Tibial nerve (tissue), 4 donors: Measurements from ENCODE around the gene MRPL17. TPM values are rescaled to one million over a fixed set of nuclear protein-coding genes. Genes with fewer than 3 reads are reported as not detected.
A peak's percentile ranks its signal among the peaks of the same experiment; 100 is the strongest.

Experiments
- DNase-seq, 2 donors: peaks; one replicate each; pipeline ENCODE4 v3.0.0-alpha.2; 2019; ENCODE audit warnings: low spot score in 2 of 2
- H3K27ac ChIP-seq, 4 donors: fragments of 200-600 bp; sonication (generic) in 3 of 4; one replicate each; pipeline ENCODE4 v1.5.1; 2017 to 2019; ENCODE audit warnings: mild to moderate bottlenecking in 1 of 4
- H3K27me3 ChIP-seq, 2 donors: fragments of 200-600 bp; sonication (generic) in 1 of 2; one replicate each; pipeline versions ENCODE4 v1.5.1 to v1.6.0; 2017 to 2019
- H3K36me3 ChIP-seq, 3 donors: fragments of 200-600 bp; sonication (generic); one replicate each; pipeline ENCODE4 v1.5.1; 2018 to 2019
- H3K4me1 ChIP-seq, 4 donors: fragments of 200-600 bp; sonication (generic) in 3 of 4; one replicate each; pipeline ENCODE4 v1.5.1; 2017 to 2019
- H3K4me3 ChIP-seq, 4 donors: fragments of 200-600 bp; sonication (generic) in 3 of 4; one replicate each; pipeline ENCODE4 v1.5.1; 2017 to 2019; ENCODE audit warnings: mild to moderate bottlenecking in 1 of 4, moderate library complexity in 1 of 4
- H3K9me3 ChIP-seq, 4 donors: fragments of 200-600 bp; sonication (generic) in 3 of 4; one replicate each; pipeline ENCODE4 v1.5.1; 2017 to 2019
- EP300 ChIP-seq, 2 donors: sonication (generic); formaldehyde crosslinking; IDR thresholded peaks; one replicate each; pipeline ENCODE4 v1.6.1; 2017; ENCODE audit warnings: antibody characterized with exemption in 2 of 2, mild to moderate bottlenecking in 1 of 2
- POLR2A ChIP-seq, 2 donors: fragments of 450-650 bp; IDR thresholded peaks; one replicate each; pipeline ENCODE4 v1.6.1; 2017; ENCODE audit warnings: antibody characterized with exemption in 2 of 2, mild to moderate bottlenecking in 2 of 2, moderate library complexity in 2 of 2
- WGBS, 2 donors: methylation state at CpG; one replicate each; pipeline ENCODE4 v1.1.5; 2018; 5-methylcytosine and 5-hydroxymethylcytosine counted together
- total RNA-seq, 4 donors: library from RNA; depleted of rRNA; stranded (reverse); fragments of >200 nt; gene quantifications; one replicate each; pipeline ENCODE4 v1.1.0, GENCODE V29; 2016
- TF ChIP-seq, protein P1 (sequence below), 5 experiments: fragments of 200-600 bp in 3 of 5; fragments of 450-650 bp in 2 of 5; sonication (generic) in 3 of 5; IDR thresholded peaks; one replicate each; pipeline ENCODE4 v1.5.1; 2016 to 2019; ENCODE audit warnings: antibody characterized with exemption in 5 of 5, mild to moderate bottlenecking in 3 of 5, moderate library complexity in 2 of 5

MRPL17 gene
- total RNA-seq, 4 donors from 2014 or later = 17.3 to 24.6 (median 21.6) TPM

DNA sequence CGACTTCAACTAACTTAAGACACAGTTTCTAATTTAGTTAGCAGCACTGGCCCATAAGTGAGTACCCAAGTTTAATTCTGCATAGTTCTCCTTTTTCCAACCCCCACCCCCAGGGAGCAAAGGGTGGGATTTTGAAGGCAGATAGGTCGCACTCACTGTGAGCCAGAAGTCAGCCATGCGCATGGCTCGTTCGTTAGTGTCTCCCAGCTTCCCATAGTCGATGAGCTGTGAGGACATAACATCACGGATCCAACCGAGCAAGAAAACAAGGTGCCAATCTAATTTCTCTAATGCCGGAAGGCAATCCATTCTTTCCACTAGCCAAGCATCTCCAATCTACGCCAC, 577 bp downstream of the MRPL17 start:
- DNase-seq = peak in 1 of 2 donors; percentile 14
- WGBS, 2 donors = 0 to 2% methylated on average over 10 of the region's 10 CpGs
- peaks cover 0 to 30% (median 16%) of the 10 kb centered on the region in 4 donors for H3K4me1 ChIP-seq
- H3K27me3 ChIP-seq = no peaks in the 10 kb centered on the region
- TF ChIP-seq, protein P1, sequence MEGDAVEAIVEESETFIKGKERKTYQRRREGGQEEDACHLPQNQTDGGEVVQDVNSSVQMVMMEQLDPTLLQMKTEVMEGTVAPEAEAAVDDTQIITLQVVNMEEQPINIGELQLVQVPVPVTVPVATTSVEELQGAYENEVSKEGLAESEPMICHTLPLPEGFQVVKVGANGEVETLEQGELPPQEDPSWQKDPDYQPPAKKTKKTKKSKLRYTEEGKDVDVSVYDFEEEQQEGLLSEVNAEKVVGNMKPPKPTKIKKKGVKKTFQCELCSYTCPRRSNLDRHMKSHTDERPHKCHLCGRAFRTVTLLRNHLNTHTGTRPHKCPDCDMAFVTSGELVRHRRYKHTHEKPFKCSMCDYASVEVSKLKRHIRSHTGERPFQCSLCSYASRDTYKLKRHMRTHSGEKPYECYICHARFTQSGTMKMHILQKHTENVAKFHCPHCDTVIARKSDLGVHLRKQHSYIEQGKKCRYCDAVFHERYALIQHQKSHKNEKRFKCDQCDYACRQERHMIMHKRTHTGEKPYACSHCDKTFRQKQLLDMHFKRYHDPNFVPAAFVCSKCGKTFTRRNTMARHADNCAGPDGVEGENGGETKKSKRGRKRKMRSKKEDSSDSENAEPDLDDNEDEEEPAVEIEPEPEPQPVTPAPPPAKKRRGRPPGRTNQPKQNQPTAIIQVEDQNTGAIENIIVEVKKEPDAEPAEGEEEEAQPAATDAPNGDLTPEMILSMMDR (IDR thresholded peaks at IDR 0.05) = no peak
- TF ChIP-seq EP300 (IDR thresholded peaks at IDR 0.05) (no peak), POLR2A (IDR thresholded peaks at IDR 0.05) (no peak)
- H3K4me3 ChIP-seq = peak overlapping the region; percentile 69 to 89 (median 71)
- peak overlapping the region; percentile 56 to 95 (median 80) for H3K27ac ChIP-seq
- no peaks in the 10 kb centered on the region for H3K9me3 ChIP-seq
- H3K36me3 ChIP-seq = peaks cover 0 to 29% (median 0%) of the 10 kb centered on the region in 3 donors

DNA sequence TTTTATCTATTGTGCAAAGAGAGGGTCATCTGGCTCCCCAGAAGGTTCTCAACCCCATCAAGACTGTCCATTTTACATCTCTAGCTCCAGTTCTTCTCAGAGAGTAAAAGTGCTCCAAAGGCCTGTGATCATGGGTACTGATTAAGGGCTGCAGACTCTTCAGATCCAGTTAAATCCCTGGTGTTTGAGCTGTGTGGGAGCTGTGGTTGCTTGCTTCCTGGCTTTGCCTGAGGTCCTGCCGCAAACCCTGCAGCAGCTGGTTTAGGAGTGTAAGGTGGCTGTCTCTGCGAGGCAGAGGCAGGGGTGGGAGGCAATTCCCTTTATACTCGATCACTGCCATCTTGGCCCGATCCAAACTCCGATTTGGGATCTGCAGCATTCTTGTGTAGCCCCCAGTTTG, 1.2 kb downstream of the MRPL17 start:
- TF ChIP-seq POLR2A (IDR thresholded peaks at IDR 0.05) = no peak
- TF ChIP-seq EP300 (IDR thresholded peaks at IDR 0.05) = no peak
- no peaks in the 10 kb centered on the region for H3K9me3 ChIP-seq
- DNase-seq = no peak
- peaks cover 0 to 30% (median 16%) of the 10 kb centered on the region in 4 donors for H3K4me1 ChIP-seq
- H3K36me3 ChIP-seq = peaks cover 0 to 29% (median 0%) of the 10 kb centered on the region in 3 donors
- 20 to 22% methylated on average over 5 of the region's 5 CpGs for WGBS, 2 donors
- H3K27me3 ChIP-seq = no peaks in the 10 kb centered on the region
- H3K27ac ChIP-seq = peak overlapping the region in 1 of 4 donors; percentile 24
- H3K4me3 ChIP-seq = peak overlapping the region; percentile 69 to 89 (median 71)

DNA sequence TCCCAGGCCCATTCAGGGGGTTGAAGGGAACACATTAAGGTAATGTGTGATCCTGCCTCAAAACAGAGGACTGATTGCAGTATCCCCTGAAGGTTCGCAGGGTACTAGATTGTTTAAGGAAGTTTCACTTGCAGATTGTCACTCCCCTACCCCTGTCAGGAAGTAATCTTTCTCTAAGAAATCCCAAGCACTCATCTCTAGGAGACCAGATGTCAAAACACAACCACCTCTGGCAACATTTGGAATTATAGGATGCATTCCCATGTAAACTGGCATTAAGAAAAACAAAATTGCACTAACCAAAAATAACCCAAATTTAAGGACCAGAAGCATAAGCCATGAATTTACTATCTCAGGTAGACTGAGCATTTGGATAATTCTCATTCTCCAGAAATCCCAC, 1.6 kb downstream of the MRPL17 start:
- H3K36me3 ChIP-seq = peaks cover 0 to 29% (median 0%) of the 10 kb centered on the region in 3 donors
- no peak overlapping the region for H3K27ac ChIP-seq
- 82 to 92% methylated on average over 1 of the region's 1 CpG for WGBS, 2 donors

DNA sequence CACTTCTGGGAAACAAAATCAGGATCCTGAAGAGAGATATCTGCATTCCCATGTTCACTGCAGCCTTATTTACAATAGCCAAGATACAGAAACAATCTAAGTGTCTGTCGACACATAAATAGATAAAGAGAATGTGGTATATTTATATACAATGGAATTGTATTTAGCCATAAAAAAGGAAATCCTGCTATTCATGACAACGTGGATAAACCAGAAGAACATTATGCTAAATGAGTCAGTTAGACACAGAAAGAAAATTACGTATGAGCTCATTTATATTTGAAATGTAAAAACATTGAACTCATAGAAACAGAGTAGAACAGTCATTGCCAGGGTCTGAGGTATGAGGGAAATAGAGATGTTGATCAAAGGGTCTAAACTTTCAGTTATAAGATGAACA, 6.1 kb downstream of the MRPL17 start:
- no peaks in the 10 kb centered on the region for H3K9me3 ChIP-seq
- peaks cover 0 to 29% (median 0%) of the 10 kb centered on the region in 3 donors for H3K36me3 ChIP-seq
- H3K4me1 ChIP-seq = peaks cover 0 to 17% (median 10%) of the 10 kb centered on the region in 4 donors
- H3K27me3 ChIP-seq = no peaks in the 10 kb centered on the region
- 68 to 80% methylated on average over 3 of the region's 3 CpGs for WGBS, 2 donors
- no peak for DNase-seq
- no peak overlapping the region for H3K27ac ChIP-seq
- TF ChIP-seq, protein P1 (IDR thresholded peaks at IDR 0.05) = no peak
- TF ChIP-seq EP300 (IDR thresholded peaks at IDR 0.05) (no peak), POLR2A (IDR thresholded peaks at IDR 0.05) (no peak)
- no peak overlapping the region for H3K4me3 ChIP-seq

More for the DNA sequence above, 1.6 kb downstream of the MRPL17 start:
- Histone ChIP-seq H3K27me3 (no peaks in the 10 kb centered on the region), H3K4me3 (peak overlapping the region in 1 of 4 donors; percentile 72), H3K4me1 (peaks cover 0 to 30% (median 16%) of the 10 kb centered on the region in 4 donors), H3K9me3 (no peaks in the 10 kb centered on the region)
- no peak for DNase-seq
- no peak for TF ChIP-seq POLR2A (IDR thresholded peaks at IDR 0.05)
- TF ChIP-seq, protein P1 (IDR thresholded peaks at IDR 0.05) = no peak
- TF ChIP-seq EP300 (IDR thresholded peaks at IDR 0.05) = no peak

DNA sequence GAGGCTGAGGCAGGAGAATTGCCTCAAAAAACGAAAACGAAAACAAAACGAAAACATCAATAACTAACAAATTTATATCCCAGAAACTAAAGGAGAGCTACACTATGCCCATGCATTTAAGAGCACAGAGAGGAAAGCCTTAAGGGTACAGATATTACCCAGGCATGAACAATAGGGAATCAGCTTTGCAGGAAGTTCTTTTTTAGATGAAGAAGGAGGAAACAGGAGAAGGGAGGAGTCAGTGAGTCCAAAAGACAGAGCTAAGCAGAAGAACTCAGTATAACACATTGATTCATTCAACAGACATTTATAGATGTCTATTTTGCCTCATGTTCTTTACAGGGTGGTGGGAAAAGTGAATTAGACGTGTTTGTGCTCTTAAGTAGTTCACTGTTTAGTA, 8.3 kb downstream of the MRPL17 start:
- no peak overlapping the region for H3K4me3 ChIP-seq
- peaks cover 0 to 7% (median 0%) of the 10 kb centered on the region in 3 donors for H3K36me3 ChIP-seq
- no peaks in the 10 kb centered on the region for H3K9me3 ChIP-seq
- H3K27ac ChIP-seq = no peak overlapping the region
- WGBS, 2 donors = 81 to 84% methylated on average over 4 of the region's 4 CpGs
- H3K27me3 ChIP-seq = no peaks in the 10 kb centered on the region
- DNase-seq = no peak
- peaks cover 0 to 6% (median 0%) of the 10 kb centered on the region in 4 donors for H3K4me1 ChIP-seq
- TF ChIP-seq POLR2A (IDR thresholded peaks at IDR 0.05) (no peak), EP300 (IDR thresholded peaks at IDR 0.05) (no peak)
- TF ChIP-seq, protein P1 (IDR thresholded peaks at IDR 0.05) = no peak
